C1 segment of cervical spinal cord (tissue), 14 donors: ENCODE data around the gene MACROD2.
"Not testable (repeated sequence)": the region's sequence is repeated elsewhere in the genome, so short reads cannot be mapped to it uniquely, and the experiment has no call there.

Source experiments
- DNase-seq, 14 donors: peaks; one replicate each; lab custom pipeline; 2025; lab: John Stamatoyannopoulos, UW

MACROD2 gene

DNA sequence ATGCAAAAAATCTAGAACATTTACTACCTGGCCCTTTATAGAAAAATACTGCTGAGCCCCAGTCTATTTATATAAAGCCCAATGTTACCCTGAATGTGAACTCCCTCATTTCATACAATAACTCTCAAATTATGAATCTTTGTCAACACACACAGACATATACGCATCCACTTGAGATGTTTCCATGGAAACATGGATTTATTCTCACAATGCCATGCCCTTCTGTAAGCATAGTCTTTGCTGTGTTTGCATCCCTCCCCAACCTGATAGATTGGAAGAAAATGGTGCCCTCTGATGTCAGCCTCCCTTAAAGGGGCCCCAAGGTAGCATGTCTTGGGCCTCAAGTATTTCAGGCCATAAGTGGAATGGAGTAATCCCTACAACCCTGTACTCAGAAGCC is 2004.8 kb downstream of the MACROD2 start:
- no peak for DNase-seq

DNA sequence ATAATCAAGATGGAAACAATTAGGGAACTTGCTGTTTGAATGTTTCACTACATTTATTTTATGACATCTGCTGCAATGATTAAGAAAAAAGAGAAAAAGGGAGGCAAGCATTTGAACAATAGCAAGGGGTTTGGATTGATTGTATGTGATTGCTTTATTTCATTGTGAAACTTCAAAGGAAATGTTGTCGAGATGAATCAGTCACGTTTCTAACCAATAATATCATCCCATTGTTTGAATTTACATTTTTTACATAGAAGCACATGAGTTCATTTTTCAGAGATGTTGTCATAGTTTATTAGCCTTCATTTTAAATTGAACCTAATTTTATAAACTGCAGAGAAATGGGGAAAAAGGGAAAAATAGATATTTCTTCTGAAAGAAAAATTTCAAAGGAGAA is 2006.0 kb downstream of the MACROD2 start:
- no peak for DNase-seq

DNA sequence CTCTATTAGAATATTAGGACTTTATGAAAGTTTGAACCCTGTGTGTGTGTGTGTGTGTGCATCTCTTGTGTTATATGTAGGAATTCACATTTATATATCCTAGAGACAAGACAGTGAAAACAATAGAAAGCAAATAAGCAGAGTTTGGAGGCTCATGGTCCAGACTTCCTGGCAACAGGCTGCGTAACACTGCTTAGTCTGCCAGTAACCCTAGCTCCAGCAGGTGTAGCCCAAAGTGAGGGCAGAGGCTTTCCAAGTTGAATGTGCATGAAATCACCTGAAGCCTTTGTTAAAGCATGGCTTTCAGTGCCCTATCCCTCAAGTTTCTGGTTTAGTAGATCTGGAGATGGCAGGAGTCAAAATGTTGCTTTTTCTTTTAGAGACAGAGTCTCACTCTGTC is 2008.0 kb downstream of the MACROD2 start:
- no peak for DNase-seq

DNA sequence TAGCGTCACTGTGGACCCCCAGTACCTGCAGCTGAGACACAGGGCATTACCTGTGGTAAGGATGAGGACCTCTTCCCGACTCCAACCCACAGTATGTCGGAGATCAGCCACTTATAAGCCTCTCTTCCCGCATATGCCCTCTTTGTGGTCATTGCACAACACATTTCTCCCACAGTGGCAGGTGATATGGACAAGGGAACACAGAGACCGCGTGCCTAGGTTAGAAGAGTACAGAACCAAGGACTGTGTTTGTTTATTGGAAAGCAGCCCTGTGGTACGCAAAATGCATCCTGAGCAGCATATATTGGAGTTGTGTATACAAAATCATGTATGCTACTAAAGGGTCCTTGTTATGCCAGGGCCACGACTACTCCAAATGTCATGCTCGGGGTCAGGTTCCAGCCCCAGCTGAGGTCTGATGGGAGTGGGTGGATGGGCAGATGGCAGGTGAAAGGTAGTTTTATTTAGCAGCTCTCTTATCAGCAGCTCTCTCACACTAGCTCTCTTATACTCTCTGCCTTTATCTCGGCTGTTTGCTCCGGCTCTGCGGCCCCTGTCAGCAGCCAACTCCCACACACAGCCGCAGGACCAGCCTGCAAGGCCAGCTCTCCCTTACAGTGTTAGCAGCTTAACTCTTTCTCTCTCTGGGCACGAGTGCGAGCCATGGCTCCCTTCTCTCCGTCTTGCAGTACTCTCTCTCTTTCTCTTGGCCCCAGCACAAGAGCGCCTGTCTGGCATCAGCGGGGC is 2009.0 kb downstream of the MACROD2 start:
- no peak for DNase-seq

DNA sequence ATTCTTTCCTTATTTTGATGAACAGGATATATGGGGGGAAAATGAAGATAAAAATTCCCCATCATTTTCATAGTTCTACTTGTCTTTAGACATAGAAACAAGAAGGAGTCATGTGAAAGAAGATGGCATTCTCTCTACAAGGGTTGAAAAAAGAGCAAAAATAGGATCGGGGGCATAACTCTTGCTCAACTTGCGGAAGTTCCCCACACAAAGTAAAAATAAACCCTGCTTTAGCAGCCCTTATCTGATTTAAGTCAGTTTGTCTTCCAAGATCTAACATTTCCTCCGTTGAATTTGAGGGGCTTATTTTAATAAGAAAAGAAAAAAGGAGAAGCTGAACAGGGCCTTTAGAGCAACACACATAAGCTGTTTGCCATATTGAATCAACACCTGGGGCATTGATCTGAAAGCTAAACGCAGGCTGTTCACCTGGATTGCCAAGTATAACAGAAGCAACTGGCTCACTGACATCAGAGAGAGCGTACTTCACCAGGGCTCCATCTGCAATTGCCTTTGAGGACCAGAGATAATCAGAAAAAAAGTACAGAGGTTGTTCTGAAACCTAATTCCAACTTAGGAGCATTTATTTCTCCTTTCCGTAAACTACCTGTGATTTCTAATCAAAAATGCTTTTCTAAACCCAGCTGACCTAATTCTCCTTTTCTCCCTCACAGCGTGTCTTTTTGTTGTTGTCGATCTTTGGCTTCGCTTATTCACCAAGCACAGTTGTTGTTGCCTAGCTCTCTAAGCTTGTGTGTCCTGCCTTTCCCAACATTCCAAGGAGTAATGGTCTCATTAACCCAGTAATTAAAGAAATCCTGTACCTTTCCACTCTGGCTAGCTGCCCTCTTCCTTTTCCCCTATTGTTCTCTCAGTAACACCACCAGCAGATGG is 2010.0 kb downstream of the MACROD2 start:
- peak in 1 of 14 donors; percentile 85 for DNase-seq

DNA sequence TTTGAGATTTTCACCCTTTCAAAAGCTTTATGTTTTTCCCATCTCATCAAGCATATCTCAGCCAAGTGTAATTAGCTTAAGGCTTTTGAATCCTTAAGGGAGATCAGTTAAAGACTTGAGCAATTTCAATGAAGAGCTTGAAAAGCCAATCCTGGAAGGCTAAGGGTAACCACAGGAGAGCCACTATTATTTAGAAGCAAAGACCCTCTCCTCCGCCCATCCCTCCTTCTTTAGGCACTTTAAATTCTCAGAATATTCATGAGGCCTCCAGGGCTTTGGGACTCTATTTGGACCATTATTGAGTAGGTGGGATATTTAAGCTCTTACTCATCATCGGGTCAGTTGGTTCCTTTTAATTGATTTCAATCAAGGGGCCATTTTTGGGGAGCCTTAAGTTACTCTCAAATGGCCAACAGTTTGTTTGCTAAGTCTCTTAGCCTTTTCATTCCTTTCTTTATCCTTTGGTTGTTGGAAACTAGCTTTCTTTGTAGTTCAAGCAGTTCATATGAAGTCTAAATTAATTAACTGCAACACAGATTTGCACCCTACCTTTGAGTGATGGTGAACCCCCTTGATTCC is 2010.7 kb downstream of the MACROD2 start:
- DNase-seq, result no peak

DNA sequence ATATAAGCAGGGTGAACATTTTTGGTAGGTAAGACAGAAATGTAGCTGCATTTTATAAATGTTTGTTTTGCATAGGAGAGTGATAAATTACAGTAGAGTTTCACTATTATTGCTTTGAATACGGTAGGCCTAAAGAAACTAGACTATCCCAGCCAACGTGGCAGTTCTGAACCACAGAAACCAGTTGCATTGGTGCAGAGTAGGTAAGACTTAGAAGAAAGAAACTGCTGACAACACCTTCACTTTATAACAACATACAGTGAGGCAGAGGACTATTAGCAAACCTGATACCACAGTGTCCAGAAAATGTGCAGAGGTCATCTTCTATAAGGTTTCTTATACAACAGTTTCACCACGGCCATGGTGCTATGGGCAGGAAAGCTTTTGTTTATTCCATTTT is 2011.8 kb downstream of the MACROD2 start:
- DNase-seq, result no peak

DNA sequence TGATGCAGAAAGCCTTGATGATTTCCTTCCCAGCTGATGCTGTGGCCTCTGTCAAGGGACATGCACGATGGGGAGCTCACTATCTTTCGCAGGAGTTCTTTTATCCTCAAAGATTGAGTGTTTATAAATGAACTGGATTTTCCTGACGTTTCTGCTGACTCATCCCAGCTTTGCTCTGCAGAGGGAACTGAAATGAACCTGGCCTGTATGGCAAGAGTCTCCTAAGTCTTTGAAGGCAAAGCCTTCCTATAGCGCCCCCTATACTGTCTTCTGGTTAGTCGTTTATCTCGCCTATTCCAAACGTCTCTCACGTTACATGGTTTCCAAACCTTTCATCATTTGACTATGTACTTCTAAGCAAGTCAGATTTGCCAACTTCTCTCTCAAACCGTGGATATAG is 2012.6 kb downstream of the MACROD2 start:
- DNase-seq, result no peak

DNA sequence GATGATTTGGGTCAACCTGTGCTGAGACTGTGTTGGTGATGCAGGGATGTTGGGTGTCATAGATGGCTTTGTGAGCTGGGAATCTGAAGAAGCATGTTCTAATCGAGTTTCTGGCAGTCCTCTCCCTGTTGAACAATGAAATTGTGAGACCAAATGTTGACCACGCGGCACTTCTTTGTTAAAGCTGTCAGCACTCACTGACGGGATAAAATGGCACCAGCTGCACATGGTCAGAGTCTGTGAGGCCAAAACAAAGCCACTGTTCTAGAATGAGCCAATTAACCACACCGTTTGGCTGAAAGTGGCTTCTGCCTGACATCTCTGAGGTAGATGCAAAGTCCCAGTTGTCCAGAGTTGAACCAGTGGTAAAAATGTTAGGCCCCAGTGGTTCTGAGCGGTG is 2015.7 kb downstream of the MACROD2 start:
- DNase-seq, result peak in 4 of 14 donors; percentile 1 to 74 (median 13)

DNA sequence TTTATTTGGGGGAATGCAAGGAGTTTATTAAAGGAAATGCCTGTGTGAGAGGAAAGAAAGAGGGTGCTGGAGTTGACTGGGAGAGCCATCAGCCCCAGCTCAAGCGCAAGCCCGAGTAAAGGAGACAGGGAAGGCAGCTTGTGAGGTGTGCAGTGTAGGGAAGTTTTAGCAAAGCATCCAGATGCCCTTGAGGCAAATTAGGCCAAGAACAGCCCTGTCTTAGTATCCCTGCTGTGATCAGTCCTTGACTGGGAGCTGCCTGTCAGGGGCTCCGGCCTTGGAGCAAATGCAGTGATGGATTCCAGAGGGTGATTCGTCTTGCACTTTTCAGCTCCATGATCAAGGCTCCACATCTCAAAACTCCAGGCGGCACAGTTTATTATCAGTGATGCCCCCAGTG is 2016.2 kb downstream of the MACROD2 start:
- no peak for DNase-seq

DNA sequence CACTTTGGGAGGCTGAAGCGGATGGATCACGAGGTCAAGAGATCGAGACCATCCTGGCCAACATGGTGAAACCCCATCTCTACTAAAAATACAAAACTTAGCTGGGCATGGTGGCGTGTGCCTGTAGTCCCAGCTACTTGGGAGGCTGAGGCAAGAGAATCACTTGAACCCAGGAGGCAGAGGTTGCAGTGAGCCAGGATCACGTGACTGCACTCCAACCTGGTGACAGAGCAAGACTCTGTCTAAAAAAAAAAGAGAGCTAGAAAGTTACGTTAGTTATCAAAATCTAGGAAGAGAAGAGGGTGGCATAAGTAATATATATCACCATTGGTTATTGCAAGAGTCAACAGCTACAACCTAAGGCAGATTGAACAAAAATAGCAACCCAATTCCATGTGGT is 2017.6 kb downstream of the MACROD2 start:
- not testable (repeated sequence) for DNase-seq

DNA sequence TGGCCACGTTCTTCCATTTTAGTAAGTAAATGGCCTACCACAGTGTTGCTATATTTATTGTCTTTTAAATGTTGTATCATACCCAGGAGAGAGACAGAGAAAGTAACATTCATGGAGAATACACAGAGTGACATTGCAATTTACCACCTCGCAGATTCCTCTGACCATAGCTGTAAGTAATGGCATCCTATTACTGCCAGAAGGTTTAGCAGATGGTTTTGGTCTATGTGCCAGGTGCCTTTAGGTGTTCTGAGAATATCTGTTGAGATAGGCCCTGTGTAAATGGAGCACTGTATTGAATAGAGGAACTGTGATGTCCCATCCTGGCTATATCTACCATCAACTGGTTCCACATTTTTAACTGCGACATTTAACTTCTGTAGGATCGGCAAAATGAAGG is 2018.3 kb downstream of the MACROD2 start:
- DNase-seq, result peak in 1 of 14 donors; percentile 95

DNA sequence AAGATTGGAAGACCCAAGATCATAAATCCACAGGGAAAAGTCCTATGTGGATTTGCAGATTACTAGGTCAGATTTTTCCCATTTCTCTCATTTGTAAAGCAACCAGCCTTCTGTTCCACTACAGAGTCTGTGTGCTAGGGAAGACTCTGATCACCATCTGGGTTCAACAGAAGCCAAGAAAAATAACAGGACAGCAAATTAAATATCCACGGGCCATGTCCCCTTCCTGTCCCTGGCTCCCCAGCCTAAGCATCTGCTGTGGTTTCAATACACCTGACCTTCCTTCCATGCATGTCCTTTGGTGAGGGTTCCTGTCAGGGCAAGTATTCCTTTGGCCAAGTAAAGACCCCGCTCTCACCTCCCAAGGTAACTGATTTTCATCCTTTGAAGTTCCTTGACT is 2019.1 kb downstream of the MACROD2 start:
- DNase-seq, result peak in 1 of 14 donors; percentile 96

DNA sequence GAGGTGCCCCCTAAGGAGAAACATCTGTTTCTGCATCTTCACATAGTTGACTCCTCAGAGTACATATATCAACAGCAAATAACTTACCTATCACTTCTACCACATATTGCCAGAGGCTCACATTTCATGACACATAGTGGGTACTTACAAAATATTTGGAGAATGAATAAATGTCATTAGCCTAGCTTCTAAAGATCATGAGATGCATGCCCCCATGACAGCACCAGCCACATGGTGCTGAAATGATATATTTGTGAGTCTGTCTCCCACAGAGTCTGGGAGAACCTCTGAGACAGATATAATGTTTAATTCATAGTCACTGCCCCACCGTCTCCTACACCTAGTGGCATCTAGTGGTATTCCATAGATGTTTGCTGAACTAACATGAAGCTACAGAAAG is 2022.3 kb downstream of the MACROD2 start:
- DNase-seq, result no peak

DNA sequence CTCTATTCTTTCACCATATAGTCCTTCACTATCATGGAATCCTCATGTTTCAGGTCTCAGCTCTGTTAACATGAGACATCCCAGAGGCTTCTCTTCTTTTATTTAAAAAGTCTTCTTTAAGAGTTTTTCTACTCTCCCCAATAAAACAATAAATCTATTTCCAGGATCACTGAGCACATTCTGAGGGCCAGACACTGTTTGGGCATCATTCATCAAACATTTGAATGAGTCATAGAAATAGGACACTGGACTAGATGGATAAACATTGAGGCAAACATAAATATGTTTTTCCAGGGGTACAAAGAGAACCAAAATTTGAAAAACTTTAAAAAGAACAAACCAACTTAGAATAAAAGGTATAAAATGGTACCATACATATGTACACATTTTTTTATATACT is 2023.6 kb downstream of the MACROD2 start:
- no peak for DNase-seq

DNA sequence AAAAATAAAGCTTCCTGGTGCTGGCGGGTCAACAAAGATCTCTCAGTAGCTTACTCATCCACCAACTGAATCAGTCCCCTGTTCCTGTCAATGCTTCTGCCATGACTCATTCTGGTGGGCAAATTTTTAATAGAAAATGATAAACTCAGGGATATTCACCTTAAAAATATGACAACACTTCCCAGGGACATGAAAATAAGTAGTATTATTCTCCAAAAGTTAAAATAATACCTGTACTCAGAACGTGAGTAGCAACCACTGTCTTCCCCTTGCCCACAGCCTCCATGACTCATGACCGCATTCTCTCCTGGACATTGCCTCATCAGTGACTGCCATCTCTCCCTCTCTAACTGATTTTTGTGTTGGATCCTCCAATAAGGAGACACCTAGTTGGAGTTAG is 2025.7 kb downstream of the MACROD2 start:
- no peak for DNase-seq

DNA sequence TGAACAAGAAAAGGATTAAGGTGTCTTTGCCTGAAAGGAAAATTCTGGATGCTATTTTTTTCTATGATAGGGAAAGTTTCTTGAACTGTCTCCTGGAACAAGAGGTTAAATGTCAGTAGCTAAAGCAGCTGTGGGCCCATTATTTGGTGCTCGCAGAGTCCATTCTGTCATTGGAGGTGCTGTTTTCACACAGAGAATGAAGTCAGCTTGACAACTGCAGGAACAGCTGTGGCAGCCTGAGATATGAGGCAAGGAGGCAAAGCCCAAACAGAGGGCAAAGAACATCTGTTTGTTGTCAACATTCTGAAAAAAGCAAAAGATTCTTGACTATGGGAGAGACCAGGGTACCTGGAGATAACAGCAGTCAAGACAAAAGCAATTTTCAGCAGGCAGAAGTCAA is 2029.8 kb downstream of the MACROD2 start:
- no peak for DNase-seq

DNA sequence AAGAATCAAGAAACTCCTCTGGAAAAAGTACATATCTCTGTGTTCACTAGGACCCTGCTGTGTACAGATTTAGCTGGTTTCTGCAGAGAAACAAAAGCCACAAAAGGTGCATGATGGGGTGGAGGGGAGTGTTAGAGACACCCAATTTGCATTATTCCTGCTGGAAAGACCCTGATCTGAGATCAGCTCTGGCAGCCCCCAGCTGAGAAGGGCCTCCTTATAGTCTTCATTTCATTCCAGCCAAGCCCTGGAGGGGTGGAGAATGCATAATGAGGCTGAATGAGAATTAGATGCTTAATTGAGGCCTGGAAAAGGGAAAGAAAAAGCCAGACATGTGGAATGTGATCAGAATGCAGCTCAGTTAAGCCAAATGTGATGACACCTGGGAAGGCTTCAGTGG is 2032.4 kb downstream of the MACROD2 start:
- no peak for DNase-seq

DNA sequence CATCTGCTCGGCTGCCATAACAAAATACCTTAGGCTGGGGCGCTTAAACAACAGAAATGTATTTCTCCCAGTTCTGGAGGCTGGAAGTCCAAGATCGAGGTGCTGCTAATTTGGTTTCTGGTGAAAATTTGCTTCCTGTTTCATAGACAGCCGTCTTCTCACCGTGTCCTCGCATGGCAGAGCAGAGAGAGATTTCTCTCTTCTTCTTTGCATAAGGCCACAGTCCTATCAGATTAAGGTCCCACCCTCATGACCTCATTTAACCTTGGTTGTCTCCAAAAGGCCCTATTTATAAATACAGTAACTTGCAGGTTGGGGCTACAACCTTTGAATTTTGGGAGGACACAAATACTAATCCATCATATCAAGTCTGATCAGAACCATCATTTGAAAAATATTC is 2033.6 kb downstream of the MACROD2 start:
- DNase-seq, result no peak

DNA sequence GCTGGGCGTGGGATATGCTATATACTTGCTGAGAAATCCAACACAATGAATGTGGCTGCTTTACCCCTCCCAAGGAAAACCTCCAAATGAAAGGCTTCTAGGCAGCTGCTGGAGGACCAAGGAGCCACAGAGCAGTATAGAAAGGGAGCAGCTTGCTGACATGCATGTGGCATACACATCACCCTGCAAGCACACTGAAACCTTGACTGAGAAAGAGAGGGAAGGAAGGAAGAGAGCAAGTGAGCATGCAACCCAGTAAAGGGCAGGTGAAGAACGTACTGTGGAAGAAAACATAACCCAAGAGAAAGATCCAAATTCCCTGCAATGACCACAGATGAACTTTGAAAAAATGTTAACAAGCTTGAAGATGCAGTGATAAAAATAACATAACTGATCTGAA is 2034.9 kb downstream of the MACROD2 start:
- DNase-seq, result no peak

DNA sequence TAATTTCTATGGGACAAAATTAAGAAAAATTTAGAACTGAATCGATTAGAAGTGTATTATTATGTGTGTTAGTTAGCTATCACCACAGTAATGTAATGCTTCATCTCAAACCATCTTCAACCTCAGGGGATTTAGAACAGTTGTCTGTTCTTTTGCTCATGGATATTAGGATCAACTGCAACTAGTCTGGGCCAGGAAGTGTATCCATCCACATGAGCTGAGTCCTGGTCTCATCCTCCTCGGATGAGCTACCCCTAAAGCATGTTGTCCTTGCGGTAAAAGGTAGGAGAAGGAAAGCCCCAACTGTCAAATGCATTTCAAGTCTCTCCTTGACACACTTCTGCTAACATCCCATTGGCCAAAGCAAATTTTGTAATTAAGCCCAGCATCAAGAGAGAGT is 2040.3 kb downstream of the MACROD2 start:
- no peak for DNase-seq

DNA sequence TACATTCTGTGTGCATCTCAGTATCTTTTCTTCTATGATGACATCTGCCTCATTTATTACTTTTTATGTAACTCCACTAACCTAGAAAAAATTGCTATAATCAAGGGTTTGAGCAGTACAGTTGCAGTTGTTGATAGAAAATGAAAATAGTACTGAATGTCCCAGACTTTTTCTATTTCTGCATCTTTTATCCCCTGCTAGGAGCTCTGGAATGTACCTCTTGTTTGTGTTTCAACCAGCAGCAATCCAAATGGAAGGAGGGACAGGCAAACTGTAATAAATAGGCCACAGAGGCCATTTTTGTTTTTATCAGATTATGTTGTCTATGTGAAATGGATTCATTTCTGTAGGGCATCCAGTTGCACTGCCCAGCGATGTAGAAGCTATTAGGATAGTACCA is 2041.0 kb downstream of the MACROD2 start:
- DNase-seq, result peak in 1 of 14 donors; percentile 41

DNA sequence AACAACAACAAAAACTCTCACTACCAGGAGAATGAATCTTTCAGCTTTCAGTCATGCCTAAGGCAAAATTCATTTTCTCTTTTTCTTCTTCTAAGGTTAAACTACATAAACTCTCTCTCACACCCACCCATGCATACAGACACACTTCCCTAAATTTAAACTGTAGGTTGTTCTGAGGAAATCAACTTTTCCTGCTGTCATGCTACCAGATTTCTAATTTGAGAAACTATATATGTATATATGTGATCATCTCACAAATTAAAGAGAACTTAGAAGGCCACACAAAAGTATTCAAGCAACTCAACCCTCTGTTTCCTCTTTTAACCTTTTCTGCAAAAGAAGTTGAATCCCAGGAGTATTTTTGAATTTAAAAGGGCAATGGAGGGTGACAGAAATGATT is 2045.4 kb downstream of the MACROD2 start:
- DNase-seq, result no peak
